IMR-90 (cell line): ENCODE measurements around the gene GPATCH2. TPM values are rescaled to one million over a fixed set of nuclear protein-coding genes. Genes with fewer than 3 reads are reported as not detected.

Experiments
- ATAC-seq: fragments of 200-7000 bp; cut with Tn5 transposase; 2 replicates; pipeline ENCODE4 v1.9.1; 2020; ENCODE audit warnings: low read depth, mild to moderate bottlenecking, moderate library complexity
- BruUV-seq: library from RNA; stranded (reverse); fragments of 400-500 nt; replicated peaks from 2 replicates; lab custom pipeline; 2021; lab: Mats Ljungman, UMichigan
- CTCF ChIA-PET: fragments of 300-600 bp; formaldehyde crosslinking; extraction: SDS; loops from one replicate; lab custom pipeline; 2021; ENCODE audit warnings: antibody characterized with exemption; lab: Yijun Ruan, JAX
- POLR2A ChIA-PET: fragments of 300-600 bp; sonication (Branson Sonifier 250); formaldehyde crosslinking; loops from one replicate; lab custom pipeline; 2022; ENCODE audit warnings: antibody characterized with exemption; ENCODE audit not compliant: unreplicated experiment; lab: Charles Lee
- DNase-seq: peaks from one replicate; pipeline ENCODE4 v3.0.0; 2013
- H2AFZ ChIP-seq: replicated peaks from 2 replicates; pipeline ENCODE3; 2013; ENCODE audit warnings: low read length, mild to moderate bottlenecking; ENCODE audit not compliant: poor library complexity
- H2AK5ac ChIP-seq: 2 replicates; pipeline ENCODE4 v1.6.1; 2013; ENCODE audit warnings: low read depth, low read length, inconsistent platforms
- H2AK9ac ChIP-seq: replicated peaks from 2 replicates; pipeline ENCODE3; 2013; ENCODE audit warnings: mild to moderate bottlenecking, low read depth, low read length, moderate library complexity; ENCODE audit not compliant: poor library complexity
- H2BK120ac ChIP-seq: 2 replicates; pipeline ENCODE4 v1.6.1; 2013; ENCODE audit warnings: low read depth, low read length, inconsistent platforms
- H2BK15ac ChIP-seq: 3 replicates; pipeline ENCODE4 v1.6.1; 2013; ENCODE audit warnings: low read depth, low read length, inconsistent platforms
- H2BK20ac ChIP-seq: 2 replicates; pipeline ENCODE4 v1.6.1; 2013; ENCODE audit warnings: low read depth, mild to moderate bottlenecking, inconsistent platforms, low read length, moderate library complexity
- H2BK5ac ChIP-seq: 2 replicates; pipeline ENCODE4 v1.6.1; 2013; ENCODE audit warnings: mild to moderate bottlenecking, low read depth, low read length, inconsistent platforms; ENCODE audit not compliant: poor library complexity, severe bottlenecking
- H3K14ac ChIP-seq: replicated peaks from 2 replicates; pipeline ENCODE4 v1.6.1; 2013; ENCODE audit warnings: low read depth, low read length, inconsistent platforms
- H3K18ac ChIP-seq: 2 replicates; pipeline ENCODE4 v1.6.1; 2013; ENCODE audit warnings: low read depth, low read length, control low read depth
- H3K23ac ChIP-seq: 2 replicates; pipeline ENCODE4 v1.6.1; 2013; ENCODE audit warnings: low read depth, low read length, inconsistent platforms
- H3K27ac ChIP-seq: 2 replicates; pipeline ENCODE4 v1.5.1; 2013; ENCODE audit warnings: mild to moderate bottlenecking, control low read depth, low read length; ENCODE audit not compliant: insufficient read depth
- H3K27me3 ChIP-seq: 2 replicates; pipeline ENCODE4 v1.6.1; 2013; ENCODE audit warnings: low read length; ENCODE audit not compliant: control insufficient read depth, insufficient read depth
- H3K36me3 ChIP-seq: 2 replicates; pipeline ENCODE4 v1.6.1; 2013; ENCODE audit warnings: low read length, mixed read lengths; ENCODE audit not compliant: control insufficient read depth, insufficient read depth
- H3K4ac ChIP-seq: 2 replicates; pipeline ENCODE4 v1.6.1; 2013; ENCODE audit warnings: low read depth, low read length, inconsistent platforms
- H3K4me1 ChIP-seq: 2 replicates; pipeline ENCODE4 v1.6.1; 2013; ENCODE audit warnings: low read length, mixed read lengths; ENCODE audit not compliant: control insufficient read depth, insufficient read depth
- H3K4me2 ChIP-seq: 2 replicates; pipeline ENCODE4 v1.6.1; 2013; ENCODE audit warnings: low read depth, mild to moderate bottlenecking, control low read depth, low read length, moderate library complexity
- H3K4me3 ChIP-seq: 2 replicates; pipeline ENCODE4 v1.5.1; 2013; ENCODE audit warnings: low read depth, mild to moderate bottlenecking, control low read depth, low read length, moderate library complexity; ENCODE audit not compliant: insufficient read depth
- H3K56ac ChIP-seq: 2 replicates; pipeline ENCODE4 v1.6.1; 2013; ENCODE audit warnings: low read length, inconsistent platforms; ENCODE audit not compliant: insufficient read depth; ENCODE audit errors: extremely low read depth
- H3K79me1 ChIP-seq, 2 experiments: 2 replicates each; pipeline ENCODE4 v1.6.1; 2013; ENCODE audit warnings: low read length in 2 of 2, inconsistent platforms in 1 of 2, low read depth in 1 of 2
- H3K9ac ChIP-seq: 2 replicates; pipeline ENCODE4 v1.6.1; 2013; ENCODE audit warnings: low read depth, low read length, control low read depth
- H3K9me1 ChIP-seq: 2 replicates; pipeline ENCODE4 v1.6.1; 2013; ENCODE audit warnings: low read length, inconsistent platforms; ENCODE audit not compliant: insufficient read depth
- H3K9me3 ChIP-seq: 2 replicates; pipeline ENCODE4 v1.6.1; 2013; ENCODE audit warnings: low read length; ENCODE audit not compliant: control insufficient read depth, insufficient read depth
- H4K20me1 ChIP-seq: 2 replicates; pipeline ENCODE4 v1.6.1; 2013; ENCODE audit warnings: low read length, inconsistent platforms; ENCODE audit not compliant: insufficient read depth
- H4K5ac ChIP-seq: 2 replicates; pipeline ENCODE4 v1.6.1; 2013; ENCODE audit warnings: mild to moderate bottlenecking, low read depth, low read length, control low read depth
- H4K8ac ChIP-seq, 2 experiments: 2 replicates each; pipeline ENCODE4 v1.6.1; 2013; ENCODE audit warnings: low read depth in 2 of 2, low read length in 2 of 2, control low read depth in 1 of 2, inconsistent platforms in 1 of 2
- H4K91ac ChIP-seq: 2 replicates; pipeline ENCODE4 v1.6.1; 2013; ENCODE audit warnings: low read depth, low read length, inconsistent platforms; ENCODE audit not compliant: insufficient read depth
- BHLHE40 ChIP-seq: fragments of 150-350 bp; IDR thresholded peaks from 2 replicates; pipeline ENCODE4 v1.6.1; 2016; ENCODE audit warnings: mild to moderate bottlenecking, low read depth, low read length
- CEBPB ChIP-seq: IDR thresholded peaks from 2 replicates; pipeline ENCODE4 v1.6.1; 2012; ENCODE audit warnings: low read depth, low read length, improper control_type of control experiment
- CHD1 ChIP-seq: IDR thresholded peaks from 2 replicates; pipeline ENCODE4 v1.6.1; 2012; ENCODE audit warnings: low read depth, low read length, improper control_type of control experiment
- FOS ChIP-seq: fragments of 150-350 bp; IDR thresholded peaks from 2 replicates; pipeline ENCODE4 v1.6.1; 2016; ENCODE audit warnings: low read depth, low read length
- MAFK ChIP-seq: IDR thresholded peaks from 2 replicates; pipeline ENCODE4 v1.6.1; 2012; ENCODE audit warnings: low read depth, low read length, improper control_type of control experiment
- MAZ ChIP-seq: IDR thresholded peaks from 2 replicates; pipeline ENCODE4 v1.6.1; 2012; ENCODE audit warnings: low read depth, mild to moderate bottlenecking, low read length, improper control_type of control experiment, moderate library complexity, borderline replicate concordance
- MXI1 ChIP-seq: IDR thresholded peaks from 2 replicates; pipeline ENCODE4 v1.6.1; 2012; ENCODE audit warnings: low read depth, mild to moderate bottlenecking, low read length, moderate library complexity, borderline replicate concordance
- NFE2L2 ChIP-seq: fragments of 150-350 bp; IDR thresholded peaks from 2 replicates; pipeline ENCODE4 v1.6.1; 2016; ENCODE audit warnings: low read depth, mild to moderate bottlenecking, low read length
- POLR2A ChIP-seq: IDR thresholded peaks from 2 replicates; pipeline ENCODE4 v1.6.1; 2012; ENCODE audit warnings: mild to moderate bottlenecking, low read depth, low read length
- RAD21 ChIP-seq: IDR thresholded peaks from 2 replicates; pipeline ENCODE4 v1.6.1; 2012; ENCODE audit warnings: low read length, improper control_type of control experiment
- RCOR1 ChIP-seq: IDR thresholded peaks from 2 replicates; pipeline ENCODE4 v1.6.1; 2012; ENCODE audit warnings: mild to moderate bottlenecking, low read length, improper control_type of control experiment; ENCODE audit not compliant: insufficient replicate concordance
- RFX5 ChIP-seq: IDR thresholded peaks from 2 replicates; pipeline ENCODE4 v1.8.0; 2012; ENCODE audit warnings: low read depth, mild to moderate bottlenecking, low read length, moderate library complexity
- SMC3 ChIP-seq: fragments of 150-350 bp; IDR thresholded peaks from 2 replicates; pipeline ENCODE4 v1.6.1; 2016; ENCODE audit warnings: low read depth, mild to moderate bottlenecking, antibody characterized with exemption, low read length, moderate library complexity
- WGBS, 2 experiments: methylation state at CpG; one replicate each; pipeline versions ENCODE4 v1.1.5 to v1.1.7; 2013; ENCODE audit warnings: missing lambda C conversion rate in 2 of 2; ENCODE audit not compliant: insufficient read length in 1 of 2; ENCODE audit errors: extremely low coverage in 2 of 2; 5-methylcytosine and 5-hydroxymethylcytosine counted together
- dilution Hi-C: fragments of 300-500 bp; cut with HindIII; formaldehyde crosslinking; loops from one replicate; pipeline ENCODE4 v1.14.3; 2018; ENCODE audit warnings: low sequenced_read_pairs; ENCODE audit not compliant: unreplicated experiment
- in situ Hi-C: fragments of 300-500 bp; cut with MboI; formaldehyde crosslinking; loops from 3 replicates; pipeline ENCODE4 v1.14.3; 2019; ENCODE audit warnings: low sequenced_read_pairs, inconsistent platforms, mixed read lengths
- intact Hi-C: fragments of 100-400 bp; cut with micrococcal nuclease; formaldehyde crosslinking; loops from 2 replicates; pipeline ENCODE4 v1.10.0; 2022
- polyA plus RNA-seq, 3 experiments: library from polyadenylated mRNA; depleted of rRNA; stranded (reverse); fragments of >200 nt; gene quantifications; 2 replicates each; pipeline ENCODE4 v1.2.3, GENCODE V29; 2012; ENCODE audit warnings: low replicate concordance in 1 of 3
- total RNA-seq: library from RNA; depleted of rRNA; stranded (reverse); fragments of >200 nt; gene quantifications from 2 replicates; pipeline ENCODE4 v1.2.3, GENCODE V29; 2012
- TF ChIP-seq, protein P1 (sequence below): fragments of 150-350 bp; IDR thresholded peaks from 2 replicates; pipeline ENCODE4 v1.6.1; 2017; ENCODE audit warnings: mild to moderate bottlenecking, antibody characterized with exemption, low read length, low read depth
- TF ChIP-seq, protein P2 (sequence below): fragments of 150-350 bp; IDR thresholded peaks from 2 replicates; pipeline ENCODE4 v1.6.1; 2016; ENCODE audit warnings: low read depth, mild to moderate bottlenecking, low read length, moderate library complexity, borderline replicate concordance
- TF ChIP-seq, protein P3 (sequence below): conservative IDR thresholded peaks from 2 replicates; pipeline ENCODE4 v1.5.1; 2012; ENCODE audit warnings: mild to moderate bottlenecking, low read depth, low read length, improper control_type of control experiment

GPATCH2 gene
- total and polyA plus RNA-seq, 2 of the 4 experiments (the other 2 are of a cell fraction): 4.7 to 11.8 TPM

DNA sequence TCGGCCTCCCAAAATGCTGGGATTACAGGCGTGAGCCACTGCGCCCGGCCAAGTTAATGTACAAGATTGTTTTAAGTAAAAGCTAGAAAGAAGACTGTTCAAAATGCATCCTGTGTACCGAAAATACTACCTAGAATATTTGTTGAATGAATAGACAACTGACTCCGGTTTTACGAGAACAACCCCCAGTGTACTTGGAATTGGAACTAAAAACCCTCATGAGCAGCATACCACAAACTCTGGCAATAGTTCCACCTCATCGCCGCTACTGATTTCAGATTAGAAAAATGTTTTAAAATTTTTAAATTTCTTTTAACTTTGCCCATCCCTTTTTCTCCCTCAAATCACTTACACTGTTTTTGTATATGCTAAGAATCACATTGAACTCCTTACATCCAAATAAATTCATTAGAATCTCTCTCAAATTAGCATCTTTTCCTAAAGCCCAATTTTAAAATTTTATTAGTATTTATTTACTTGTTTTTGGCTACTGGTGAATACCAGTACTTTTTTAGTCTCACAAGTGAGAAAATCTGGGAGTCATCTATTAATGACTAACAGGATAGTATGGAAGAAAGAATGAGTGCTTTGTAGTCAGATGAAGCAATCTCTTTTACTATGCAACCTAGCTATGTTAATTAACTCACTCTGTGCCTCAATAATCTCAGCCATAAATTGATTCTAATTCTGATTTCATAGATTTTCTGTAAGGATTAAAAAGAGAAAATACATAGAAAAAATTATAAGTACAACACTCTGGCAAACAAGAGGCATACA lies 95.1 kb downstream of the GPATCH2 start:
- intact Hi-C loops (no loop called here), dilution Hi-C loops (no loop called here), in situ Hi-C loops (no loop called here)
- no peak overlapping the region for H2BK5ac ChIP-seq
- POLR2A ChIA-PET: no interaction called here
- H4K91ac ChIP-seq: no peak overlapping the region
- no peak overlapping the region for H2BK20ac ChIP-seq
- no peaks in the 10 kb centered on the region for H4K20me1 ChIP-seq
- H3K4me1 ChIP-seq: no peaks in the 10 kb centered on the region
- H3K4me3 ChIP-seq: no peak overlapping the region
- no peaks in the 10 kb centered on the region for H3K9me1 ChIP-seq
- no peak overlapping the region for H3K27ac ChIP-seq
- no peak overlapping the region for H2AFZ ChIP-seq
- no peak for DNase-seq
- H2BK15ac ChIP-seq: no peak overlapping the region
- no peak overlapping the region for H3K14ac ChIP-seq
- H3K79me1 ChIP-seq: peaks cover 2 to 3% of the 10 kb centered on the region in 2 experiments; a peak in 1 of 4 replicates
- no peaks in the 10 kb centered on the region for H3K27me3 ChIP-seq
- H3K4me2 ChIP-seq: no peak overlapping the region
- H2AK9ac ChIP-seq: no peak overlapping the region
- H4K5ac ChIP-seq: no peak overlapping the region
- H3K9me3 ChIP-seq: no peaks in the 10 kb centered on the region
- CTCF ChIA-PET: no interaction called here
- no peak overlapping the region for H3K9ac ChIP-seq
- no TSS peak for BruUV-seq
- no peak overlapping the region for H2BK120ac ChIP-seq
- no peak overlapping the region for H3K56ac ChIP-seq
- TF ChIP-seq CHD1 (no peak), BHLHE40 (no peak), MXI1 (no peak), RCOR1 (no peak), RFX5 (no peak), MAZ (no peak), NFE2L2 (no peak), MAFK (no peak), POLR2A (no peak), CEBPB (no peak), RAD21 (no peak), FOS (no peak), SMC3 (no peak)
- TF ChIP-seq, protein P1, sequence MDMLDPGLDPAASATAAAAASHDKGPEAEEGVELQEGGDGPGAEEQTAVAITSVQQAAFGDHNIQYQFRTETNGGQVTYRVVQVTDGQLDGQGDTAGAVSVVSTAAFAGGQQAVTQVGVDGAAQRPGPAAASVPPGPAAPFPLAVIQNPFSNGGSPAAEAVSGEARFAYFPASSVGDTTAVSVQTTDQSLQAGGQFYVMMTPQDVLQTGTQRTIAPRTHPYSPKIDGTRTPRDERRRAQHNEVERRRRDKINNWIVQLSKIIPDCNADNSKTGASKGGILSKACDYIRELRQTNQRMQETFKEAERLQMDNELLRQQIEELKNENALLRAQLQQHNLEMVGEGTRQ: no peak
- TF ChIP-seq, protein P2, sequence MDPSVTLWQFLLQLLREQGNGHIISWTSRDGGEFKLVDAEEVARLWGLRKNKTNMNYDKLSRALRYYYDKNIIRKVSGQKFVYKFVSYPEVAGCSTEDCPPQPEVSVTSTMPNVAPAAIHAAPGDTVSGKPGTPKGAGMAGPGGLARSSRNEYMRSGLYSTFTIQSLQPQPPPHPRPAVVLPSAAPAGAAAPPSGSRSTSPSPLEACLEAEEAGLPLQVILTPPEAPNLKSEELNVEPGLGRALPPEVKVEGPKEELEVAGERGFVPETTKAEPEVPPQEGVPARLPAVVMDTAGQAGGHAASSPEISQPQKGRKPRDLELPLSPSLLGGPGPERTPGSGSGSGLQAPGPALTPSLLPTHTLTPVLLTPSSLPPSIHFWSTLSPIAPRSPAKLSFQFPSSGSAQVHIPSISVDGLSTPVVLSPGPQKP: no peak
- TF ChIP-seq, protein P3, sequence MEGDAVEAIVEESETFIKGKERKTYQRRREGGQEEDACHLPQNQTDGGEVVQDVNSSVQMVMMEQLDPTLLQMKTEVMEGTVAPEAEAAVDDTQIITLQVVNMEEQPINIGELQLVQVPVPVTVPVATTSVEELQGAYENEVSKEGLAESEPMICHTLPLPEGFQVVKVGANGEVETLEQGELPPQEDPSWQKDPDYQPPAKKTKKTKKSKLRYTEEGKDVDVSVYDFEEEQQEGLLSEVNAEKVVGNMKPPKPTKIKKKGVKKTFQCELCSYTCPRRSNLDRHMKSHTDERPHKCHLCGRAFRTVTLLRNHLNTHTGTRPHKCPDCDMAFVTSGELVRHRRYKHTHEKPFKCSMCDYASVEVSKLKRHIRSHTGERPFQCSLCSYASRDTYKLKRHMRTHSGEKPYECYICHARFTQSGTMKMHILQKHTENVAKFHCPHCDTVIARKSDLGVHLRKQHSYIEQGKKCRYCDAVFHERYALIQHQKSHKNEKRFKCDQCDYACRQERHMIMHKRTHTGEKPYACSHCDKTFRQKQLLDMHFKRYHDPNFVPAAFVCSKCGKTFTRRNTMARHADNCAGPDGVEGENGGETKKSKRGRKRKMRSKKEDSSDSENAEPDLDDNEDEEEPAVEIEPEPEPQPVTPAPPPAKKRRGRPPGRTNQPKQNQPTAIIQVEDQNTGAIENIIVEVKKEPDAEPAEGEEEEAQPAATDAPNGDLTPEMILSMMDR: no peak
- H3K23ac ChIP-seq: no peak overlapping the region
- WGBS, 2 experiments: no CpG with 5 or more reads among the region's 9 CpGs
- ATAC-seq: no peak
- H3K18ac ChIP-seq: no peak overlapping the region
- H4K8ac ChIP-seq: no peak overlapping the region
- no peak overlapping the region for H3K4ac ChIP-seq
- H2AK5ac ChIP-seq: no peak overlapping the region
- no peaks in the 10 kb centered on the region for H3K36me3 ChIP-seq
